HG02970 (cell line): ENCODE results near the gene TUBAL3.

Experiments used
- ATAC-seq: cut with Tn5 transposase; IDR thresholded peaks from one replicate; pipeline ENCODE4 v1.9.1; 2021; ENCODE audit warnings: mild to moderate bottlenecking, moderate library complexity, moderate number of reproducible peaks; ENCODE audit not compliant: unreplicated experiment, low FRiP score

Gene TUBAL3

DNA sequence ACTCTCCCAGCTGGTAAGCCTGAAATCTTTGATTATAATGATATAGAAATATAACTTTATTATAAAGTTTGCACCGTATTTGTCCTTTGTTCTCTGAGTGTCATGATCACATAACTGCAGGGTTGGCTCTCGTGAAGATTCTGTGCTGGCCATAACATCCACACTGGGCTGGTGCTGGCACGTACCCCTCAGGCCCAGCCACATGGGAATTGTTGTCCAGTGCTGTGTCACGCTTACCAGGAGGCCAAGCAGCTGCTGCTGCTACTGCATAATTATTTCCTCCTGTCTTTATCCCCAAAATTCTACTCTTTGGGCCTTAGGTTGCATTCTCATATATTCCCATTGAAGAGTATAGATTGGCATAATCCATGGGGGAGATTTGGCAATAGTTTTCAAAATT lies 60.6 kb downstream of the TUBAL3 start:
- ATAC-seq, result no peak

DNA sequence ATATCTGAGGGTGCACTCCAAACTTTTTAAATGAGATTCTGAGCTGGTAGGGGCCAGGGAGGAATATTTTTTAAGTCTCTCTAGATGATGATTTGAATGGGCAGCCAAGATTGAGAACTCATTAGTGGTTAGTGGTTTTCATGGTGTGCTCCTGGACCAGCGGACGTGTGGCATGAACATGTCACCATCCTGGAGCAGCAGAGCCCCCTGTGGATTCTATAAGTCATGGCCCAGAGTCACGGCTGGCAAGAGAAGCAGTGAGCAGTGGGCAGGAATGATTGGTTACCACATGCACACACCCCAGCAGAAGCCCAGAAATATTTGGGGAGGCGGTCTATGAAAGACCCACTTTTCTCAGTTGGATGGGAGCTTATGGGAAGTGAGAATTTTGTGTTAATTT lies 61.1 kb downstream of the TUBAL3 start:
- ATAC-seq, result no peak
